IMR-90 (cell line): ENCODE data around the gene QPRT. TPM values are rescaled to one million over a fixed set of nuclear protein-coding genes. Genes with fewer than 3 reads are reported as not detected.

Source experiments
- ATAC-seq: fragments of 200-7000 bp; cut with Tn5 transposase; 2 replicates; pipeline ENCODE4 v1.9.1; 2020; ENCODE audit warnings: low read depth, mild to moderate bottlenecking, moderate library complexity
- BruUV-seq: library from RNA; stranded (reverse); fragments of 400-500 nt; replicated peaks from 2 replicates; lab custom pipeline; 2021; lab: Mats Ljungman, UMichigan
- CTCF ChIA-PET: fragments of 300-600 bp; formaldehyde crosslinking; extraction: SDS; loops from one replicate; lab custom pipeline; 2021; ENCODE audit warnings: antibody characterized with exemption; lab: Yijun Ruan, JAX
- POLR2A ChIA-PET: fragments of 300-600 bp; sonication (Branson Sonifier 250); formaldehyde crosslinking; loops from one replicate; lab custom pipeline; 2022; ENCODE audit warnings: antibody characterized with exemption; ENCODE audit not compliant: unreplicated experiment; lab: Charles Lee
- DNase-seq: peaks from one replicate; pipeline ENCODE4 v3.0.0; 2013
- H2AFZ ChIP-seq: replicated peaks from 2 replicates; pipeline ENCODE3; 2013; ENCODE audit warnings: low read length, mild to moderate bottlenecking; ENCODE audit not compliant: poor library complexity
- H2AK5ac ChIP-seq: 2 replicates; pipeline ENCODE4 v1.6.1; 2013; ENCODE audit warnings: low read depth, low read length, inconsistent platforms
- H2AK9ac ChIP-seq: replicated peaks from 2 replicates; pipeline ENCODE3; 2013; ENCODE audit warnings: mild to moderate bottlenecking, low read depth, low read length, moderate library complexity; ENCODE audit not compliant: poor library complexity
- H2BK120ac ChIP-seq: 2 replicates; pipeline ENCODE4 v1.6.1; 2013; ENCODE audit warnings: low read depth, low read length, inconsistent platforms
- H2BK15ac ChIP-seq: 3 replicates; pipeline ENCODE4 v1.6.1; 2013; ENCODE audit warnings: low read depth, low read length, inconsistent platforms
- H2BK20ac ChIP-seq: 2 replicates; pipeline ENCODE4 v1.6.1; 2013; ENCODE audit warnings: low read depth, mild to moderate bottlenecking, inconsistent platforms, low read length, moderate library complexity
- H2BK5ac ChIP-seq: 2 replicates; pipeline ENCODE4 v1.6.1; 2013; ENCODE audit warnings: mild to moderate bottlenecking, low read depth, low read length, inconsistent platforms; ENCODE audit not compliant: poor library complexity, severe bottlenecking
- H3K14ac ChIP-seq: replicated peaks from 2 replicates; pipeline ENCODE4 v1.6.1; 2013; ENCODE audit warnings: low read depth, low read length, inconsistent platforms
- H3K18ac ChIP-seq: 2 replicates; pipeline ENCODE4 v1.6.1; 2013; ENCODE audit warnings: low read depth, low read length, control low read depth
- H3K23ac ChIP-seq: 2 replicates; pipeline ENCODE4 v1.6.1; 2013; ENCODE audit warnings: low read depth, low read length, inconsistent platforms
- H3K27ac ChIP-seq: 2 replicates; pipeline ENCODE4 v1.5.1; 2013; ENCODE audit warnings: mild to moderate bottlenecking, control low read depth, low read length; ENCODE audit not compliant: insufficient read depth
- H3K27me3 ChIP-seq: 2 replicates; pipeline ENCODE4 v1.6.1; 2013; ENCODE audit warnings: low read length; ENCODE audit not compliant: control insufficient read depth, insufficient read depth
- H3K36me3 ChIP-seq: 2 replicates; pipeline ENCODE4 v1.6.1; 2013; ENCODE audit warnings: low read length, mixed read lengths; ENCODE audit not compliant: control insufficient read depth, insufficient read depth
- H3K4ac ChIP-seq: 2 replicates; pipeline ENCODE4 v1.6.1; 2013; ENCODE audit warnings: low read depth, low read length, inconsistent platforms
- H3K4me1 ChIP-seq: 2 replicates; pipeline ENCODE4 v1.6.1; 2013; ENCODE audit warnings: low read length, mixed read lengths; ENCODE audit not compliant: control insufficient read depth, insufficient read depth
- H3K4me2 ChIP-seq: 2 replicates; pipeline ENCODE4 v1.6.1; 2013; ENCODE audit warnings: low read depth, mild to moderate bottlenecking, control low read depth, low read length, moderate library complexity
- H3K4me3 ChIP-seq: 2 replicates; pipeline ENCODE4 v1.5.1; 2013; ENCODE audit warnings: low read depth, mild to moderate bottlenecking, control low read depth, low read length, moderate library complexity; ENCODE audit not compliant: insufficient read depth
- H3K56ac ChIP-seq: 2 replicates; pipeline ENCODE4 v1.6.1; 2013; ENCODE audit warnings: low read length, inconsistent platforms; ENCODE audit not compliant: insufficient read depth; ENCODE audit errors: extremely low read depth
- H3K79me1 ChIP-seq, 2 experiments: 2 replicates each; pipeline ENCODE4 v1.6.1; 2013; ENCODE audit warnings: low read length in 2 of 2, inconsistent platforms in 1 of 2, low read depth in 1 of 2
- H3K9ac ChIP-seq: 2 replicates; pipeline ENCODE4 v1.6.1; 2013; ENCODE audit warnings: low read depth, low read length, control low read depth
- H3K9me1 ChIP-seq: 2 replicates; pipeline ENCODE4 v1.6.1; 2013; ENCODE audit warnings: low read length, inconsistent platforms; ENCODE audit not compliant: insufficient read depth
- H3K9me3 ChIP-seq: 2 replicates; pipeline ENCODE4 v1.6.1; 2013; ENCODE audit warnings: low read length; ENCODE audit not compliant: control insufficient read depth, insufficient read depth
- H4K20me1 ChIP-seq: 2 replicates; pipeline ENCODE4 v1.6.1; 2013; ENCODE audit warnings: low read length, inconsistent platforms; ENCODE audit not compliant: insufficient read depth
- H4K5ac ChIP-seq: 2 replicates; pipeline ENCODE4 v1.6.1; 2013; ENCODE audit warnings: mild to moderate bottlenecking, low read depth, low read length, control low read depth
- H4K8ac ChIP-seq, 2 experiments: 2 replicates each; pipeline ENCODE4 v1.6.1; 2013; ENCODE audit warnings: low read depth in 2 of 2, low read length in 2 of 2, control low read depth in 1 of 2, inconsistent platforms in 1 of 2
- H4K91ac ChIP-seq: 2 replicates; pipeline ENCODE4 v1.6.1; 2013; ENCODE audit warnings: low read depth, low read length, inconsistent platforms; ENCODE audit not compliant: insufficient read depth
- BHLHE40 ChIP-seq: fragments of 150-350 bp; IDR thresholded peaks from 2 replicates; pipeline ENCODE4 v1.6.1; 2016; ENCODE audit warnings: mild to moderate bottlenecking, low read depth, low read length
- CEBPB ChIP-seq: IDR thresholded peaks from 2 replicates; pipeline ENCODE4 v1.6.1; 2012; ENCODE audit warnings: low read depth, low read length, improper control_type of control experiment
- FOS ChIP-seq: fragments of 150-350 bp; IDR thresholded peaks from 2 replicates; pipeline ENCODE4 v1.6.1; 2016; ENCODE audit warnings: low read depth, low read length
- MAZ ChIP-seq: IDR thresholded peaks from 2 replicates; pipeline ENCODE4 v1.6.1; 2012; ENCODE audit warnings: low read depth, mild to moderate bottlenecking, low read length, improper control_type of control experiment, moderate library complexity, borderline replicate concordance
- NFE2L2 ChIP-seq: fragments of 150-350 bp; IDR thresholded peaks from 2 replicates; pipeline ENCODE4 v1.6.1; 2016; ENCODE audit warnings: low read depth, mild to moderate bottlenecking, low read length
- RCOR1 ChIP-seq: IDR thresholded peaks from 2 replicates; pipeline ENCODE4 v1.6.1; 2012; ENCODE audit warnings: mild to moderate bottlenecking, low read length, improper control_type of control experiment; ENCODE audit not compliant: insufficient replicate concordance
- RFX5 ChIP-seq: IDR thresholded peaks from 2 replicates; pipeline ENCODE4 v1.8.0; 2012; ENCODE audit warnings: low read depth, mild to moderate bottlenecking, low read length, moderate library complexity
- SMC3 ChIP-seq: fragments of 150-350 bp; IDR thresholded peaks from 2 replicates; pipeline ENCODE4 v1.6.1; 2016; ENCODE audit warnings: low read depth, mild to moderate bottlenecking, antibody characterized with exemption, low read length, moderate library complexity
- WGBS, 2 experiments: methylation state at CpG; one replicate each; pipeline versions ENCODE4 v1.1.5 to v1.1.7; 2013; ENCODE audit warnings: missing lambda C conversion rate in 2 of 2; ENCODE audit not compliant: insufficient read length in 1 of 2; ENCODE audit errors: extremely low coverage in 2 of 2; 5-methylcytosine and 5-hydroxymethylcytosine counted together
- dilution Hi-C: fragments of 300-500 bp; cut with HindIII; formaldehyde crosslinking; loops from one replicate; pipeline ENCODE4 v1.14.3; 2018; ENCODE audit warnings: low sequenced_read_pairs; ENCODE audit not compliant: unreplicated experiment
- in situ Hi-C: fragments of 300-500 bp; cut with MboI; formaldehyde crosslinking; loops from 3 replicates; pipeline ENCODE4 v1.14.3; 2019; ENCODE audit warnings: low sequenced_read_pairs, inconsistent platforms, mixed read lengths
- intact Hi-C: fragments of 100-400 bp; cut with micrococcal nuclease; formaldehyde crosslinking; loops from 2 replicates; pipeline ENCODE4 v1.10.0; 2022
- polyA plus RNA-seq, 3 experiments: library from polyadenylated mRNA; depleted of rRNA; stranded (reverse); fragments of >200 nt; gene quantifications; 2 replicates each; pipeline ENCODE4 v1.2.3, GENCODE V29; 2012; ENCODE audit warnings: low replicate concordance in 1 of 3
- total RNA-seq: library from RNA; depleted of rRNA; stranded (reverse); fragments of >200 nt; gene quantifications from 2 replicates; pipeline ENCODE4 v1.2.3, GENCODE V29; 2012

Gene QPRT
- total and polyA plus RNA-seq, 2 of the 4 experiments (the other 2 are of a cell fraction): 3.4 to 6.3 TPM

DNA sequence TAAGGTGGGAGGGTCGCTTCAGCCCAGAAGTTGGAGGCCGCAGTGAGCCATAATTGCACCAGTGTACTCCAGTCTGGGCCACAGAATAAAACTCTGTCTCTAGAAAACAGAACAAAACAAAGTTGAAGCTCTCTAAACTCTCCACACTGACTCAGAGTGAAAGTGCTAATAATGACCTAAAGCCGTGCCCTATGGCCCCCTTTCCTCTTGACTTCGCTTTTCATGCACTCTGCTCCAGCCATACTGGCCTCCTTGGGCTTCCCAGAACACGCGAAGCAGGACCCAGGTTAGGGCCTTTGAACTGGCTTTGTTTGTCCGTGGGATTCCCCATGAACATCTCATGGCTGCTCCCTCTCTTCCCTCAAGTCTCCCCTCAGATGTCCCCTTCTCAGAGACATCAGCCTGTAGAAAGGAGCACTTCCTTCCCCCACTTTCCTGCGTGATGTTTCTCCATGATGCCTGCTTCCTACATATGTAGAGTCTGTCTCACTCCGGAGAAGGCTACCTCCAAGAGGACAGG, 34.6 kb upstream of the QPRT start:
- H2BK120ac ChIP-seq: no peak overlapping the region
- H3K4me2 ChIP-seq: no peak overlapping the region
- H3K23ac ChIP-seq: no peak overlapping the region
- no peak overlapping the region for H2BK5ac ChIP-seq
- no peaks in the 10 kb centered on the region for H3K79me1 ChIP-seq
- H2AK9ac ChIP-seq: no peak overlapping the region
- H2BK20ac ChIP-seq: no peak overlapping the region
- in situ Hi-C loops: no loop called here
- H2BK15ac ChIP-seq: no peak overlapping the region
- H3K18ac ChIP-seq: no peak overlapping the region
- H4K91ac ChIP-seq: no peak overlapping the region
- no peaks in the 10 kb centered on the region for H3K4me1 ChIP-seq
- DNase-seq: no peak
- H3K4ac ChIP-seq: no peak overlapping the region
- 88% methylated on average over 4 of the region's 9 CpGs; no CpG with 5 or more reads in 1 of the 2 experiments for WGBS, 2 experiments
- BruUV-seq: no TSS peak
- H3K14ac ChIP-seq: no peak overlapping the region
- no peak overlapping the region for H3K4me3 ChIP-seq
- dilution Hi-C loops: no loop called here
- no peaks in the 10 kb centered on the region for H3K27me3 ChIP-seq
- peak overlapping the region; percentile 13 for H2AFZ ChIP-seq
- H3K9me1 ChIP-seq: no peaks in the 10 kb centered on the region
- no peak overlapping the region for H4K5ac ChIP-seq
- H4K8ac ChIP-seq: no peak overlapping the region
- ATAC-seq: no peak
- 0 out of 2 replicates have a peak, but pooled peaks cover 2% of the 10 kb centered on the region for H3K9me3 ChIP-seq
- ChIA-PET CTCF (no interaction called here), POLR2A (no interaction called here)
- H4K20me1 ChIP-seq: no peaks in the 10 kb centered on the region
- no peak for TF ChIP-seq FOS
- TF ChIP-seq MAZ: no peak
- TF ChIP-seq NFE2L2: no peak
- TF ChIP-seq RFX5: no peak
- TF ChIP-seq CEBPB: no peak
- no peak for TF ChIP-seq BHLHE40
- no peak for TF ChIP-seq RCOR1
- no peak for TF ChIP-seq SMC3
- no peak overlapping the region for H3K9ac ChIP-seq
- no peaks in the 10 kb centered on the region for H3K36me3 ChIP-seq
- no peak overlapping the region for H3K27ac ChIP-seq
- H2AK5ac ChIP-seq: no peak overlapping the region
- no peak overlapping the region for H3K56ac ChIP-seq
- intact Hi-C loops: no loop called here
